Measurements from ENCODE around the gene CYTH3. TPM values are rescaled to one million over a fixed set of nuclear protein-coding genes. Genes with fewer than 3 reads are reported as not detected.

The CYTH3 gene
- total RNA-seq, 1 donor from 2014 or later: 25.5 TPM

GRCh38 chr7:6168477-6168868 lies 104.0 kb downstream of the CYTH3 start:
- intact Hi-C loops (cut with micrococcal nuclease): loop anchor here (5.0 kb wide), 1 partner anchor 104 kb away; the partner anchor contains the start of gene CYTH3
- DNase-seq: no peak

GRCh38 chr7:6167587-6168476 lies 104.6 kb downstream of the CYTH3 start:
- Histone ChIP-seq H3K27me3 (ENCODE audit: low read depth) (no peaks in the 10 kb centered on the region), H3K4me3 (no peak overlapping the region), H3K36me3 (peaks cover 63% of the 10 kb centered on the region), H3K27ac (replicated peaks) (peak overlapping the region; percentile 74), H3K9me3 (replicated peaks) (no peaks in the 10 kb centered on the region), H3K4me1 (peaks cover 92% of the 10 kb centered on the region)
- intact Hi-C loops (cut with micrococcal nuclease): loop anchor here (5.0 kb wide), 1 partner anchor 104 kb away; the partner anchor contains the start of gene CYTH3
- no peak for DNase-seq
- TF ChIP-seq, protein P1, sequence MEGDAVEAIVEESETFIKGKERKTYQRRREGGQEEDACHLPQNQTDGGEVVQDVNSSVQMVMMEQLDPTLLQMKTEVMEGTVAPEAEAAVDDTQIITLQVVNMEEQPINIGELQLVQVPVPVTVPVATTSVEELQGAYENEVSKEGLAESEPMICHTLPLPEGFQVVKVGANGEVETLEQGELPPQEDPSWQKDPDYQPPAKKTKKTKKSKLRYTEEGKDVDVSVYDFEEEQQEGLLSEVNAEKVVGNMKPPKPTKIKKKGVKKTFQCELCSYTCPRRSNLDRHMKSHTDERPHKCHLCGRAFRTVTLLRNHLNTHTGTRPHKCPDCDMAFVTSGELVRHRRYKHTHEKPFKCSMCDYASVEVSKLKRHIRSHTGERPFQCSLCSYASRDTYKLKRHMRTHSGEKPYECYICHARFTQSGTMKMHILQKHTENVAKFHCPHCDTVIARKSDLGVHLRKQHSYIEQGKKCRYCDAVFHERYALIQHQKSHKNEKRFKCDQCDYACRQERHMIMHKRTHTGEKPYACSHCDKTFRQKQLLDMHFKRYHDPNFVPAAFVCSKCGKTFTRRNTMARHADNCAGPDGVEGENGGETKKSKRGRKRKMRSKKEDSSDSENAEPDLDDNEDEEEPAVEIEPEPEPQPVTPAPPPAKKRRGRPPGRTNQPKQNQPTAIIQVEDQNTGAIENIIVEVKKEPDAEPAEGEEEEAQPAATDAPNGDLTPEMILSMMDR (IDR thresholded peaks at IDR 0.05; ENCODE audit: borderline replicate concordance): no peak

More at GRCh38 chr7:6168477-6168868, 104.0 kb downstream of the CYTH3 start:
- Histone ChIP-seq H3K4me1 (peaks cover 91% of the 10 kb centered on the region), H3K4me3 (no peak overlapping the region), H3K27ac (replicated peaks) (peak overlapping the region; percentile 74), H3K27me3 (ENCODE audit: low read depth) (no peaks in the 10 kb centered on the region), H3K36me3 (peaks cover 62% of the 10 kb centered on the region), H3K9me3 (replicated peaks) (no peaks in the 10 kb centered on the region)
- TF ChIP-seq, protein P1 (IDR thresholded peaks at IDR 0.05; ENCODE audit: borderline replicate concordance): no peak

DNA sequence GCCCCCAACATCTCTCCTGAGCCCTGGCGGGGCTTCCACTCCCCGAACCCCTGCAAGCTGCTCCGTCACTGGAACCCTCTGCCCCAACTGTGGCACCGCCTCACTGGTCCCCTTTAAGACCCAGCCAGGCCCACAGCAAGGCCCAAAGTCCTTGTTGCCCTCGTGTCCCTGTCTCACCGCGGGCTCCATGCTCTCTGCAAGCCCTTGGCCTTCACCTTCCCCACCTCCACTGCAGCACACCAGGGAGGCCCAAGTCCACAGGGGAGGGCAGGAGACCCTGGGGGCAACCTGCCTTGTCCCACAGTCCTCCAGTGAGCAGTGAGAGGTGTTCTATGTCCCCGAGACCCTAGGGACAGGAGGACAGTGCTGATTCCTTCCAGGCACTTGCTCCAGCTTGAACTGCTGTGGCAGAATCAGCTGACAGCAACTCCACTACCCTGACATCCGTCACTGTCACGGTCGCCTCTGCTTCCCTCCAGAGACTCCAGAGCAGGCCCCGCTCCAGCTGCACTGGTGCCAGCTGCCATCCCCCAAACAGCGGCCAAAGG lies 105.3 kb downstream of the CYTH3 start:
- peak; percentile 62 for DNase-seq
- Histone ChIP-seq H3K36me3 (peaks cover 63% of the 10 kb centered on the region), H3K4me1 (peaks cover 92% of the 10 kb centered on the region), H3K27ac (replicated peaks) (peak overlapping the region; percentile 74), H3K4me3 (peak overlapping the region; percentile 13), H3K9me3 (replicated peaks) (no peaks in the 10 kb centered on the region), H3K27me3 (ENCODE audit: low read depth) (no peaks in the 10 kb centered on the region)
- intact Hi-C loops (cut with micrococcal nuclease): loop anchor here (5.0 kb wide), 1 partner anchor 105 kb away; the partner anchor contains the start of gene CYTH3
- TF ChIP-seq, protein P1 (IDR thresholded peaks at IDR 0.05; ENCODE audit: borderline replicate concordance): no peak

DNA sequence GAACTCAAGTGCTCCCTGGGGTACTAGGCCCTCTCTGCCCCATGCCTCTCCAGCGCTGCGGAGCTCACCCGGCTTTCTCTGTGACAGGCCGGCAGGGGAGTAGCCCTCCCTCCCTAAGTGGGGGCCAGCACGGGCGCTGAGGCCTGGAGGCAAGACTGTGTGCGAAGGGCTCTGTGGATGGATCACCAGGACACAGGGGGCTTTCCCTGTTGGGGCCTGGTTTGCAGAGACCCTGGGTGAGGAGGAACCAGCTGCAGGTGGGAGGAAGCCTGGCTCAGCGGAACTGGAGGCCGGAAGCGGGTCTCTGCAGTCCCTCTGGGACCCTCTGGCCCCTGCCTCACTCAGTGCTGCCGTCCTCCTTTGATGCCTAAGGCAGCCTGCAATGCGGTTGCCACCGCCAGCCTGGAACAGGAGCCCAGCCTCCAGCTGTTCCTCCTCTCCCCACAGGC lies 106.0 kb downstream of the CYTH3 start:
- Histone ChIP-seq H3K4me3 (peak overlapping the region; percentile 13), H3K9me3 (replicated peaks) (no peaks in the 10 kb centered on the region), H3K27me3 (ENCODE audit: low read depth) (no peaks in the 10 kb centered on the region), H3K36me3 (peaks cover 63% of the 10 kb centered on the region), H3K4me1 (peaks cover 92% of the 10 kb centered on the region), H3K27ac (replicated peaks) (peak overlapping the region; percentile 74)
- TF ChIP-seq, protein P1 (IDR thresholded peaks at IDR 0.05; ENCODE audit: borderline replicate concordance): no peak
- no peak for DNase-seq
- intact Hi-C loops (cut with micrococcal nuclease): loop anchor here (5.0 kb wide), 1 partner anchor 106 kb away; the partner anchor contains the start of gene CYTH3

DNA sequence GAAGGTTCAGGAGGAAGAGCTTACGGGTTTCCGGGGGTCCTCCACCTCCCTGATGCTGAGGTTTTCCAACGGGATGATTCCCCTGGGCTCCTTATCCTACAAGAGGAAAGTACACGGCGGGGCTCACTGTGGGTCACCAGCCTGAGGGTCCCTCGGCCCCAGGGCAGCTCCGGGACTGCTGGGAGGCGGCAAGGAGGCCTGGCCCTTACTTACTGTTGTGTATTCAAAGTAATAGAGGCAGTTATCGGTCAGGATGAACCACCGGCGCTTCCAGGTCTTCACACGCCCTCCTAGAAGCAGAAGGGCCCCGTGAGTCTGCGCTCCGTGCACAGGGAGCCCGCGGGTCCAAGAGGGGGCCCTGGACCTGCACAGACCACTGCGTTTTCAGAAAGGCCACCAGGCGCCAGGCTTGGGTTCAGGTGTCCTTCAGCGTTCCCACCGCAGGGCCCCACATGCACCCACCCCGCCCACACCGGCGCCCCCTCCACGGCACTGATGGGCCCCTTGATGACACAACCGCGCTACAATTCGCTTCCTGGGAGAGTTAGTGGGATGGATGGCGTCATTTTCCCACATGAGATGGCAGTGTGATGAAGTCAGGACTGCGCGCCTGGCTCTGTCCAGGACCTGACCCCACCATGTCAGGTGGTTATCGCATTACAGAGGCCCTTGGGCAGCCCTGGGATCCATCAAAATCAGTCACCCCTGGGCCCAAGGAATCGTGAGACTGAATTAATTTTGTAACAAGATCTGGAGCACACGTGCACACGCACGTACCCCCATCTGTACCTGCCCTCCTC lies 106.7 kb downstream of the CYTH3 start:
- DNase-seq: no peak
- H3K27me3 ChIP-seq (ENCODE audit: low read depth): no peaks in the 10 kb centered on the region
- intact Hi-C loops (cut with micrococcal nuclease): loop anchor here (5.0 kb wide), 1 partner anchor 107 kb away; the partner anchor contains the start of gene CYTH3
- H3K36me3 ChIP-seq: peaks cover 57% of the 10 kb centered on the region
- H3K9me3 ChIP-seq (replicated peaks): no peaks in the 10 kb centered on the region
- peak overlapping the region; percentile 74 for H3K27ac ChIP-seq (replicated peaks)
- H3K4me1 ChIP-seq: peaks cover 92% of the 10 kb centered on the region
- TF ChIP-seq, protein P1 (IDR thresholded peaks at IDR 0.05; ENCODE audit: borderline replicate concordance): no peak
- H3K4me3 ChIP-seq: no peak overlapping the region

Data from left ventricle myocardium inferior (tissue), 1 donor.